Measurements from ENCODE around the gene NXPE2. TPM values are rescaled to one million over a fixed set of nuclear protein-coding genes. Genes with fewer than 3 reads are reported as not detected.

The NXPE2 gene
- total RNA-seq, 1 experiment from 2014 or later = not detected

GRCh38 chr11:114745150-114745671 is 66.9 kb downstream of the NXPE2 start:
- TF ChIP-seq, protein P1, sequence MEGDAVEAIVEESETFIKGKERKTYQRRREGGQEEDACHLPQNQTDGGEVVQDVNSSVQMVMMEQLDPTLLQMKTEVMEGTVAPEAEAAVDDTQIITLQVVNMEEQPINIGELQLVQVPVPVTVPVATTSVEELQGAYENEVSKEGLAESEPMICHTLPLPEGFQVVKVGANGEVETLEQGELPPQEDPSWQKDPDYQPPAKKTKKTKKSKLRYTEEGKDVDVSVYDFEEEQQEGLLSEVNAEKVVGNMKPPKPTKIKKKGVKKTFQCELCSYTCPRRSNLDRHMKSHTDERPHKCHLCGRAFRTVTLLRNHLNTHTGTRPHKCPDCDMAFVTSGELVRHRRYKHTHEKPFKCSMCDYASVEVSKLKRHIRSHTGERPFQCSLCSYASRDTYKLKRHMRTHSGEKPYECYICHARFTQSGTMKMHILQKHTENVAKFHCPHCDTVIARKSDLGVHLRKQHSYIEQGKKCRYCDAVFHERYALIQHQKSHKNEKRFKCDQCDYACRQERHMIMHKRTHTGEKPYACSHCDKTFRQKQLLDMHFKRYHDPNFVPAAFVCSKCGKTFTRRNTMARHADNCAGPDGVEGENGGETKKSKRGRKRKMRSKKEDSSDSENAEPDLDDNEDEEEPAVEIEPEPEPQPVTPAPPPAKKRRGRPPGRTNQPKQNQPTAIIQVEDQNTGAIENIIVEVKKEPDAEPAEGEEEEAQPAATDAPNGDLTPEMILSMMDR (IDR thresholded peaks at IDR 0.05; ENCODE audit: unreplicated experiment) = no peak
- Mint-ChIP-seq H3K4me3 (ENCODE audit: low read depth, unreplicated experiment) (no peak overlapping the region), H3K4me1 (ENCODE audit: low read depth, unreplicated experiment) (no peaks in the 10 kb centered on the region), H3K27ac (ENCODE audit: unreplicated experiment) (no peak overlapping the region), H3K36me3 (ENCODE audit: insufficient read depth, unreplicated experiment) (no peaks in the 10 kb centered on the region), H3K9me3 (ENCODE audit: low read depth, unreplicated experiment) (peaks cover 2% of the 10 kb centered on the region), H3K27me3 (ENCODE audit: unreplicated experiment) (no peaks in the 10 kb centered on the region)
- DNase-seq = no peak
- intact Hi-C loops (cut with micrococcal nuclease; ENCODE audit: unreplicated experiment) = no loop called here
- BruUV-seq (replicated peaks) = no TSS peak
- CTCF ChIA-PET = no interaction called here

DNA sequence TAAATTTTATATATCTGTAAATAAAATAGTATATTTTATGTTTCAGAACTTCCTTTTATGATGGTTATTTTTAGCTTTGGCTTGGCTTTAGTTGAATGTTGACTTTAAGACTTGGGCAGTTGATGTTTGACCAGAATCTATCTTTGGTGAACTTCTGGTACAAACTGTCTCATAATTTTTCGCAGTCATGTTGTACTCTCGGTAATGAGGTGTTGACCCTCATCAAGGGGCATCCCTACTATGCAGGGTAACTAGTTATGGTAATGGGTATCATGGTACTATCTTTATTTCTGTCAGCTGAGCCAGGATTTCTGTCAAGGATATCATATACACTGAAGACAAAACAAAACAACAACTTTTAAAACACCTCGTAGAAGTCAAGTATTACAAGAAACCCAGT is 67.7 kb downstream of the NXPE2 start:
- no TSS peak for BruUV-seq (replicated peaks)
- Mint-ChIP-seq H3K4me1 (ENCODE audit: low read depth, unreplicated experiment) (no peaks in the 10 kb centered on the region), H3K9me3 (ENCODE audit: low read depth, unreplicated experiment) (peaks cover 2% of the 10 kb centered on the region), H3K27me3 (ENCODE audit: unreplicated experiment) (no peaks in the 10 kb centered on the region), H3K36me3 (ENCODE audit: insufficient read depth, unreplicated experiment) (no peaks in the 10 kb centered on the region), H3K27ac (ENCODE audit: unreplicated experiment) (no peak overlapping the region), H3K4me3 (ENCODE audit: low read depth, unreplicated experiment) (no peak overlapping the region)
- intact Hi-C loops (cut with micrococcal nuclease; ENCODE audit: unreplicated experiment) = no loop called here
- CTCF ChIA-PET = no interaction called here
- TF ChIP-seq, protein P1 (IDR thresholded peaks at IDR 0.05; ENCODE audit: unreplicated experiment) = no peak
- no peak for DNase-seq

Other genes with a start within 250 kb of the NXPE2 start
- 69.1 and 74.2 TPM in 2 replicates for gene REXO2, start 239.1 kb upstream of the NXPE2 start, total RNA-seq (2022)
- not detected in 2 replicates for gene NXPE1, start 118.6 kb upstream of the NXPE2 start, total RNA-seq (2022)
- gene NXPE4, start 82.7 kb upstream of the NXPE2 start, total RNA-seq (2022) = not detected in 2 replicates